HCT116 (cell line): ENCODE data around the gene SLC6A11. TPM values are rescaled to one million over a fixed set of nuclear protein-coding genes. Genes with fewer than 3 reads are reported as not detected.

Source experiments
- ATAC-seq: fragments of 200-7000 bp; cut with Tn5 transposase; 2 replicates; pipeline ENCODE4 v1.9.1; 2020; ENCODE audit warnings: mild to moderate bottlenecking, moderate library complexity
- BruUV-seq: library from RNA; stranded (reverse); fragments of 400-500 nt; replicated peaks from 2 replicates; lab custom pipeline; 2021; lab: Mats Ljungman, UMichigan
- CTCF ChIA-PET: fragments of 300-600 bp; sonication (Branson Sonifier 250); formaldehyde crosslinking; loops from one replicate; lab custom pipeline; 2021; ENCODE audit warnings: antibody characterized with exemption; lab: Charles Lee
- POLR2A ChIA-PET: fragments of 300-600, 350-600 bp; sonication (Branson Sonifier 250); formaldehyde crosslinking; loops from one replicate; lab custom pipeline; 2021; ENCODE audit warnings: antibody characterized with exemption; lab: Charles Lee
- RAD21 ChIA-PET, 2 experiments: fragments of 300-600 bp; sonication (Branson Sonifier 250); formaldehyde crosslinking; loops; one replicate each; lab custom pipeline; 2023; ENCODE audit warnings: low total read pairs in 2 of 2; ENCODE audit not compliant: uncharacterized antibody in 2 of 2, unreplicated experiment in 2 of 2, low non-redundant PET in 1 of 2; lab: Charles Lee
- DNase-seq: peaks from one replicate; pipeline ENCODE4 v3.0.0-alpha.2; 2010; ENCODE audit warnings: low read depth, low spot score
- H2AFZ ChIP-seq: fragments of 200-600 bp; shearing (Covaris generic), sonication (generic); 2 replicates; pipeline ENCODE4 v1.6.1; 2017; ENCODE audit warnings: low read depth, mixed run types, mixed read lengths, antibody characterized with exemption, low read length; ENCODE audit not compliant: poor library complexity, severe bottlenecking
- H3K27ac ChIP-seq: 2 replicates; pipeline ENCODE4 v1.5.1; 2012; ENCODE audit warnings: low read depth, low read length
- H3K27me3 ChIP-seq: fragments of 200-600 bp; sonication (generic); 2 replicates; pipeline ENCODE4 v1.6.1; 2016; ENCODE audit warnings: mixed run types, low read length, mixed read lengths; ENCODE audit not compliant: insufficient read depth
- H3K36me3 ChIP-seq, 2 experiments: fragments of 200-500 bp in 1 of 2; fragments of 200-600 bp in 1 of 2; sonication (Bioruptor generic) in 1 of 2; sonication (generic) in 1 of 2; 2 replicates each; pipeline versions ENCODE4 v1.5.1 to v1.6.1; 2014 to 2016; ENCODE audit warnings: low read length in 2 of 2, inconsistent platforms in 1 of 2, mixed read lengths in 1 of 2, mixed run types in 1 of 2; ENCODE audit not compliant: insufficient read depth in 2 of 2, control insufficient read depth in 1 of 2
- H3K4me1 ChIP-seq, 2 experiments: fragments of 200-600 bp in 1 of 2; sonication (generic) in 1 of 2; 2 replicates each; pipeline versions ENCODE4 v1.5.1 to v1.6.1; 2012 to 2017; ENCODE audit warnings: low read length in 2 of 2, inconsistent platforms in 1 of 2, mild to moderate bottlenecking in 1 of 2, mixed read lengths in 1 of 2, mixed run types in 1 of 2, moderate library complexity in 1 of 2; ENCODE audit not compliant: insufficient read depth in 2 of 2, control insufficient read depth in 1 of 2
- H3K4me2 ChIP-seq: fragments of 200-600 bp; sonication (generic); 2 replicates; pipeline ENCODE4 v1.6.1; 2017; ENCODE audit warnings: mixed run types, low read length, mixed read lengths
- H3K4me3 ChIP-seq, 2 experiments: fragments of 200-600 bp in 1 of 2; sonication (generic) in 1 of 2; replicated peaks in 1 of 2; 2 replicates each; pipeline ENCODE4 v1.5.1; 2011 to 2016; ENCODE audit warnings: low read length in 2 of 2, control low read depth in 1 of 2, low read depth in 1 of 2, mild to moderate bottlenecking in 1 of 2, mixed read lengths in 1 of 2, mixed run types in 1 of 2
- H3K79me2 ChIP-seq: fragments of 200-600 bp; sonication (generic); 2 replicates; pipeline ENCODE4 v1.6.1; 2017; ENCODE audit warnings: mild to moderate bottlenecking, mixed run types, low read length, moderate library complexity, mixed read lengths; ENCODE audit not compliant: insufficient read depth
- H3K9ac ChIP-seq: fragments of 200-600 bp; sonication (generic); 2 replicates; pipeline ENCODE4 v1.6.1; 2016; ENCODE audit warnings: low read length, mixed read lengths
- H3K9me2 ChIP-seq: fragments of 200-600 bp; sonication (generic), shearing (Covaris generic); 2 replicates; pipeline ENCODE4 v1.6.1; 2017; ENCODE audit warnings: mixed run types, mild to moderate bottlenecking, moderate library complexity; ENCODE audit not compliant: insufficient read depth
- H3K9me3 ChIP-seq, 2 experiments: fragments of 200-500 bp in 1 of 2; fragments of 200-600 bp in 1 of 2; sonication (Bioruptor generic) in 1 of 2; sonication (generic) in 1 of 2; 2 replicates each; pipeline ENCODE4 v1.6.1; 2014 to 2017; ENCODE audit warnings: low read length in 2 of 2, mixed read lengths in 2 of 2, inconsistent platforms in 1 of 2, low read depth in 1 of 2, mild to moderate bottlenecking in 1 of 2, mixed run types in 1 of 2, moderate library complexity in 1 of 2; ENCODE audit not compliant: control insufficient read depth in 1 of 2, insufficient read depth in 1 of 2
- H4K20me1 ChIP-seq: fragments of 200-600 bp; sonication (generic), shearing (Covaris generic); 2 replicates; pipeline ENCODE4 v1.6.1; 2017; ENCODE audit warnings: mixed run types, mild to moderate bottlenecking, moderate library complexity; ENCODE audit not compliant: insufficient read depth
- CBX3 ChIP-seq: IDR thresholded peaks from 2 replicates; pipeline ENCODE4 v1.6.1; 2012; ENCODE audit warnings: low read depth
- CTCF ChIP-seq, 3 experiments: fragments of 200-600 bp in 1 of 3; sonication (generic) in 1 of 3; IDR thresholded peaks in 2 of 3; conservative IDR thresholded peaks in 1 of 3; 2 replicates each; pipeline ENCODE4 v1.5.1; 2012 to 2017; ENCODE audit warnings: low read depth in 2 of 3, low read length in 2 of 3, antibody characterized with exemption in 1 of 3, borderline replicate concordance in 1 of 3, control low read depth in 1 of 3, mild to moderate bottlenecking in 1 of 3, mixed read lengths in 1 of 3, mixed run types in 1 of 3, moderate library complexity in 1 of 3; ENCODE audit not compliant: insufficient read depth in 1 of 3
- ELF1 ChIP-seq: IDR thresholded peaks from 2 replicates; pipeline ENCODE4 v1.6.1; 2012; ENCODE audit warnings: low read depth, borderline replicate concordance
- POLR2AphosphoS5 ChIP-seq: IDR thresholded peaks from 2 replicates; pipeline ENCODE4 v1.6.1; 2011; ENCODE audit warnings: mild to moderate bottlenecking, low read depth, low read length, moderate library complexity
- RAD21 ChIP-seq: IDR thresholded peaks from 2 replicates; pipeline ENCODE4 v1.6.1; 2012; ENCODE audit warnings: low read depth, mild to moderate bottlenecking
- TCF7L2 ChIP-seq: IDR thresholded peaks from 2 replicates; pipeline ENCODE4 v1.7.0; 2011; ENCODE audit warnings: borderline replicate concordance, inconsistent platforms; ENCODE audit not compliant: insufficient read depth, insufficient read length; ENCODE audit errors: extremely low read depth
- ZBTB33 ChIP-seq: IDR thresholded peaks from 2 replicates; pipeline ENCODE4 v1.6.1; 2011; ENCODE audit warnings: mild to moderate bottlenecking, low read length, moderate library complexity; ENCODE audit not compliant: insufficient replicate concordance; ENCODE audit errors: extremely low read depth
- ZFX ChIP-seq: fragments of 450-650 bp; IDR thresholded peaks from 2 replicates; pipeline ENCODE4 v1.6.1; 2017
- ZNF274 ChIP-seq: fragments of 200-500 bp; sonication (Bioruptor generic); IDR thresholded peaks from 2 replicates; pipeline ENCODE4 v1.6.1; 2014; ENCODE audit warnings: mild to moderate bottlenecking, low read depth, low read length, inconsistent platforms
- intact Hi-C: fragments of 100-400 bp; cut with micrococcal nuclease; formaldehyde crosslinking; loops from 2 replicates; pipeline ENCODE4 v1.10.0; 2022
- total RNA-seq: library from RNA; stranded (reverse); gene quantifications from one replicate; pipeline ENCODE4 v1.2.1, GENCODE V29; 2021; ENCODE audit not compliant: unreplicated experiment
- TF ChIP-seq, protein P1 (sequence below): IDR thresholded peaks from 2 replicates; pipeline ENCODE4 v1.6.1; 2012

SLC6A11 gene
- total RNA-seq, 1 experiment from 2014 or later = not detected

GRCh38 chr3:10771486-10772270 is 44.4 kb upstream of the SLC6A11 start (continued):
- TF ChIP-seq ZBTB33 = no peak
- TF ChIP-seq, protein P1, sequence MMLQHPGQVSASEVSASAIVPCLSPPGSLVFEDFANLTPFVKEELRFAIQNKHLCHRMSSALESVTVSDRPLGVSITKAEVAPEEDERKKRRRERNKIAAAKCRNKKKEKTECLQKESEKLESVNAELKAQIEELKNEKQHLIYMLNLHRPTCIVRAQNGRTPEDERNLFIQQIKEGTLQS = no peak
- TF ChIP-seq ZFX = no peak
- no peak for TF ChIP-seq TCF7L2
- no peak for TF ChIP-seq ZNF274
- no peak for TF ChIP-seq ELF1
- TF ChIP-seq CBX3 = no peak
- no peak for TF ChIP-seq POLR2AphosphoS5

DNA sequence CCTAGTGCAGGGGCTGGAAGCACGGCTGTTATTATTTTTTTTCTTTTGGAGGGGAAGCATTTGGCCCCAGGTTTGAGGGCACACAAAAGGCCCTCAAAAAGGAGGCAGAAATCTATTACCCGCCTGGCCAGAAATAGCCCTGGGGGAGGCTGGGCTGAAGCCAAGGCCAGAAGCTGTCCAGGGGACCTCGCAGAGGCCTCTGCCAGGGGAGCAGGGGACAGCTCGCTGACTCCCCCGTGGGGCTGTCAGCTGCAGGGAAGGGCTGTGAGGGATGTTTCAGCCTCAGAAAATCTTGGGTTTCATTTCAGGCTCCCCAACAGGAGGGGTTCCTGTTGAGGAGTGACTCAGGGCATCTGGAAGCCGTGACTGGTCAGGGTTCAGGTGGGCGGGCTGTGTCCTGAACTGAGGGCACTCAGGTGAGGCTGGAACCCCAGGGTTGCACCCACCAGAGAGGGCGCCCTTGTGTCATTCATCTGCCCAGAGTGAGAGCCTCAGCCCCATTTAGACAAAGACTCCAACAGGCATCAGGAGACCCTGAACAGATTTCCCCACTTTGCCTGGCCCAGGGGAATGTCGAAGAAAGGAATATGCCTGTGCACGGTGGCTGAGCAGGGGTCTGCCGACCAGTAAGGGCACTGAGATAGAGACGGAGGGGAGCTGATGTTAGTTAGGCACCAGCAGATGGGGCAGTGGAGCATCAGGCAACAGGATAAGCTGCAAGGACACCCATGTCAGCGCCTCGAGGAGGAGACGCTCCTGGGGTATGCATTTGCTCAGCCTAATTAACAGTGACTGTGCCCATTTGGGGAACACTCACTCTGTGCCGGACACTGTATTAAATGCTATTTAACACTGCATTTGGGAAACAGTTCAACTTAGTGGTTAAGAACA is 43.5 kb upstream of the SLC6A11 start:
- ChIA-PET POLR2A (interaction anchor here (1.4 kb wide), 1 partner anchor 10 kb away, joined by 3 read pairs; no protein-coding TSS in a partner anchor), RAD21 (interaction anchor here in 1 of 2 experiments (0.8 to 0.9 kb wide), 3 partner anchors 14 to 287 kb away, joined by 3 to 4 read pairs (median 3); no protein-coding TSS in a partner anchor), CTCF (interaction anchor here (0.6 to 2.1 kb wide), 21 partner anchors 10 to 288 kb away, joined by 3 to 26 read pairs (median 4); no protein-coding TSS in a partner anchor)
- Histone ChIP-seq H3K27me3 (peaks cover 13% of the 10 kb centered on the region; the same call in 1 of the 2 replicates), H2AFZ (no peak overlapping the region), H3K9me3 (no peaks in the 10 kb centered on the region), H3K27ac (no peak overlapping the region), H4K20me1 (no peaks in the 10 kb centered on the region), H3K4me2 (peak overlapping the region; percentile 44), H3K4me3 (no peak overlapping the region), H3K9me2 (no peaks in the 10 kb centered on the region), H3K4me1 (peaks cover 0 to 6% of the 10 kb centered on the region in 2 experiments; a peak in 2 of 4 replicates), H3K36me3 (no peaks in the 10 kb centered on the region), H3K9ac (no peak overlapping the region), H3K79me2 (no peaks in the 10 kb centered on the region)
- intact Hi-C loops = loop anchor here (1.0 kb wide), 1 partner anchor 111 kb away; no protein-coding TSS in a partner anchor
- ATAC-seq (peak; percentile 94), DNase-seq (no peak)
- no TSS peak for BruUV-seq
- TF ChIP-seq ZFX (no peak), RAD21 (peak; percentile 60), CTCF (IDR thresholded peaks at IDR 0.05 in 2 of 3, conservative IDR thresholded peaks at IDR 0.05 in 1 of 3; ENCODE audit: borderline replicate concordance in 1 of 3, insufficient read depth in 1 of 3, low read depth in 2 of 3, low read length in 2 of 3) (peak; percentile 70 to 99 (median 90))
